GM19328 (cell line): ENCODE results near the gene HS3ST6.
"Not testable (repeated sequence)": the region's sequence is repeated elsewhere in the genome, so short reads cannot be mapped to it uniquely, and the experiment has no call there.

Experiments used
- ATAC-seq: cut with Tn5 transposase; IDR thresholded peaks from one replicate; pipeline ENCODE4 v1.9.1; 2021; ENCODE audit warnings: mild to moderate bottlenecking, moderate library complexity; ENCODE audit not compliant: unreplicated experiment

The HS3ST6 gene

GRCh38 chr16:1918351-1919326 lies at the start of gene HS3ST6:
Gene HS3ST6, minus strand, starts transcription at chr16:1918415. Its CDS starts 92 bp downstream, at chr16:1918323.
- ATAC-seq = no peak

- no peak for ATAC-seq
Measured at GRCh38 chr16:1966460-1966859, 48.2 kb upstream of the HS3ST6 start, which contains the start of gene RNF151. Gene RNF151, plus strand, starts transcription at chr16:1966856. Its CDS starts 26 bp downstream, at chr16:1966882.

DNA sequence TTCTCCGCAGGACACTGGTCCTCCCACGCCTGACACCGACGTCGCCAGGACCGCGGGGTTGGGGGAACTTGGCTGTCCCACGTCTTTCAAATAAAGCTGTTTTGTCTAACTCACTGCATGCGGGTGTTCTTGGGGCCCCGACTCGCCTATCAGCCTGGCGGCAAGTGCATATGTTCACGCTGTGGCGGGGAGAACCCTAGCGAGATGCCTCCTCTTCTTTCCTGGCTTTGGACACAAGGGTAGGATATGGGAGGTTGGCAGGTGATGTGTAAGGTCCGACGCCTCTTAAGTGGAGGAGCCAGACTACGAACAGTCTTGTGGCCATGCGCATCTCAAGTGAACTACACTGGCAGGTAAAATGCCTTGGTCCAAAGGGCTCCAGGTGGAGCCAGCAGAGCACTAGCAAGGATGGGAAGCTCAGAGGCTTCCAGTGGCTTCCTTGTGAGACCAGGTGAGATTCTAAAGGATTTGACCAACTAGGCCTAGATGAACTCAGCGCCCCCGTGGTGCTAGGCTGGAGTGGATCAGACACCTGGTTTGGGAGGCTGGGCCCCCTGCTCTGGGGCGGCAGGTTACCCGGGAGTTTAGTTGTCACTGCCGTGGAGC lies 47.3 kb upstream of the HS3ST6 start:
- no peak for ATAC-seq

DNA sequence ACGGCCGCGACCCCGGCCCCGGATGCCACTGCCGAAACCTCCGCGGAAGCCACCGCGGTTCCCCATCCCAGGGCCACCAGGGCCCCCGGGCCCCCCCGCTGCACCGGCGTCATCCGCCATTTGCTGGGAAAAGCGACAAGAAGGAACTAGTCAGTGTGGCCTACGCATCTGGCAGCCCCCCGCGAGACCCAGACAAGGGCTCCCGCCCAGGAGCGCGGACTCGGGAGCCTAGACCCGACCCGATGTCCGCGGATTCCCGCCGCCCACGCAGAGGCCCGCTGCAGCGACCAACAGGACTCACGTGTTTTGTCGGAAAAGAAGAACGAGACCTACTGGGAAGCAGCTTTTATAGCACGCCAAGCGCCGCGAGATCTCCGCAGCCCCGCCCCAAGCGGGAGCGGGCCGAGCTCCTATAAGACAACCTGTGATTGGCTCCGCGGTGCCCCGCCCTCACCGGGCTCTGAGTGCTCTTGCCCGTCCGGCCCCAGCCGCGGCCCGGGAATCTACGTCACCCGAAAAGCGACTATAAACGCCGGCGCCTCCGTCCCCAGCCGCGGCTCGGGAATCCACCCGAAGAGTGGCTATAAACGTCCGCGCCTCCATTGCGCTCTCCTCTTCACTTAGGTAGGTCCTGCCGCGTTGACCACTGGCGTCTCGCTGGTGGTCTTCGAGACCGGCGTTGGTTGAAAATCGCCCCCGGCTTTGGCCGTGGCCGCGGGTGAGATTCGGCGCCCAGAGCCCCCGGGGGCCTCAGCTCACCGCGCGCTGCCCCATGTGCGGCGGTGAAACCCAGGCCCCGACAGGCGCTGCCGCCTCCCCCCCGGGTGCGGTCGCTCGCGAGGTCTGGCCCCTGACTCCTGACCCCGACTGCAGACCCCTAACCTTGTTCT lies 46.5 kb upstream of the HS3ST6 start, which contains the start of gene RPS2:
Gene RPS2 (minus strand): TSS at position 321 of the 890 bp plus-strand sequence. CDS start 201 bp downstream, at position 120.
- ATAC-seq = peak; percentile 63

DNA sequence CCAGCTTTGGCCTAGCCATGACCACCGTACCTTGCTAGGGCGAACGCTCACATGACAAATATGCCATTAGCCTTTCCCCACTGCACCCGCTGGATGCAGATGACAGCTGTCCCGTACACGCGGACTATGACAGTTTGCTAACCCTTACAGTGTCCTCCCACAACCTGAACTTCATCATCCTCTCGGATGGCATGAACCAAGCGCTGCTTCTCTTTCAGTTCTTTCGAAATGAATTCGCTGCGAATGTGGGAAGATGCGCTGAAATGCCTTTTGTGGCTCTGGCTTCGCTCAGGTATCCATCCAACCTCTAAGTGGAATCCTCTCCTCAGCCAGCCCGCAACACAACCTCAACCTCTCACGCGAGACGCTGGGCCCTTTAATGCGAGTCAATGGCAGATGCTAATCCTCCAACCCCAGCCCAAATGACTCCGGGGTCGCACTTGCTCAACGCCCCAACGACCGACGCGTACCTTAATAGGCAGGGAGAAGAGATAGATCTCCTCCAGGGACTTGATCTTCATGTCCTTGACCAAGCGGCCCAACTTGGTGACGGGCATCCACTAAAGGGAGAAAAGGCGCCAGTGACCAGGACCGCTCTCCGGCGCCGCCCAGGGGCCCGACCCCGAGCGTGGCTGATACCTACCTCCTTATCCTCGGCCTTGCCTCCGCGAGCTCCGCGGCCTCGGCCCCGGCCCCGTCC lies 45.7 kb upstream of the HS3ST6 start:
- ATAC-seq = peak; percentile 2

GRCh38 chr16:1962161-1963153 lies 44.2 kb upstream of the HS3ST6 start:
- not testable (repeated sequence) for ATAC-seq

GRCh38 chr16:1961651-1962067 lies 43.4 kb upstream of the HS3ST6 start:
- no peak for ATAC-seq

DNA sequence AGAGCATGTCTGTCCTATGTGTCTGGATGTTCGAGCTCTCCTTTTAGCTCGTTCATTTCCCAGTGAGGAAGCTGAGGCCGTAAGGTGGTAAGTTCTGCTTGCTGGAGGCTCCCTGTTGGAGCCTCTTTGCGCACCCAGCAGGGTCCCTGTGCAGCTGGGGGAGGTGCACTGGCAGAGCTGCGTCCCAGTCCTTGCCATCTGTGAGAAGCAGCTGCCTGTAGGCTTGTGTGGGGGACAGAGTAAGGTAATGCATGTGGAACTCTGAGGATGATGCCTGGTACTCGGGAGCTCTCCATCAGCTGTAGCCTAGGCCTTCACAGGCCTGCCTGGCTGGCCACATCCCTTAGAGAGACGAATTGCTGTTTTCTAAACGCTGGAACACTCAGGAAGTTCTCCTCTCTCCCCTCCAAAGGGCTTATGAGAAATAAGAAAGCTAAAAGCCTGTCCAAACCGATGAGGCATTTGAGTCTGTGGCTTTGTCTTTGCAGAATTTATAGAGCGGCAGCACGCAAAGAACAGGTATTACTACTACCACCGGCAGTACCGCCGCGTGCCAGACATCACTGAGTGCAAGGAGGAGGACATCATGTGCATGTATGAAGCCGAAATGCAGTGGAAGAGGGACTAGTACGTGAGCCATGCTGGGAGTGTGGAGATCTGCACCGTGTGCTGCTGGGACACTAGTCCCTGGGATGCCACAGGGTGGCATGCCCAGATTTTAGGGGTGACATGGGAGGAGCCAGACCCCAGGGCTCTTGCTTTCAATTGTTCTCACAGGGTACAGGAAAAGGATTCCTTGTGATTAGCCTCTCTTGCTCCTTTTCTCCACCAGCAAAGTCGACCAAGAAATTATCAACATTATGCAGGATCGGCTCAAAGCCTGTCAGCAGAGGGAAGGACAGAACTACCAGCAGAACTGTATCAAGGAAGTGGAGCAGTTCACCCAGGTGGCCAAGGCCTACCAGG lies 42.7 kb upstream of the HS3ST6 start:
- ATAC-seq = no peak

DNA sequence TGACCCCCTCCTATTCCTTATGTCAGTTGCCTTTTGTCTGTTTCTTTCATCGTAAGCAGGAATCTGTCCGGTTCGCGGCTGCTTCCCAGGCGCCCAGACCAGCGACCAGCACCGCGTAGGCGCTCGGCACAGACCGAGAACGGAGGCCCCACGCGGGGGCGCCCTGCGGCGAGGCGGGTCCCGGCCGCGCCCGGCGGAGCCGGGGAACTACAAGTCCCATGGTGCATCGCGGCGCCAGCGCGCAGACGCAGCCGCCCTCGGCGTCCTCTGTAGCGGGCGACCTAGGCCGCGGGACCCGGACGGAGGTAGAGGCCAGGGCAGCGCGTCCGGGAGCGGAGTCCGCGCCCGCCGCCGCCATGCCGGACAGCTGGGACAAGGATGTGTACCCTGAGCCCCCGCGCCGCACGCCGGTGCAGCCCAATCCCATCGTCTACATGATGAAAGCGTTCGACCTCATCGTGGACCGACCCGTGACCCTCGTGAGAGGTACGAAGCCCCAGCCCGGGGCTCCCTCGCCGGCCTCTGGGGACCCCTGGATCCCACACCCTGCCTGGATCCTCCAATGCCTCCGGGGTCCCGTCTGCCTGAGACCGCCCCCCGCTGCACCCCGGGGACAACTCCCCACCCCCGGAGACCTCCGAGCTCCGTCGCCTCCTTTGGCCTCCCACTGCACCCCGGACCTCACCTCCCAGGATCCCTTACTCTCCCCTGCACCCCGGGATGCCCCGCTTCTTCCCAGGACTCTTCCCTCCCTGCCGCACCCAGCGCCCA lies 41.2 kb upstream of the HS3ST6 start, which contains the start of gene NDUFB10:
Gene NDUFB10 (plus strand): TSS at position 270 of the 771 bp plus-strand sequence. CDS start 87 bp downstream, at position 357.
- ATAC-seq = peak; percentile 59

DNA sequence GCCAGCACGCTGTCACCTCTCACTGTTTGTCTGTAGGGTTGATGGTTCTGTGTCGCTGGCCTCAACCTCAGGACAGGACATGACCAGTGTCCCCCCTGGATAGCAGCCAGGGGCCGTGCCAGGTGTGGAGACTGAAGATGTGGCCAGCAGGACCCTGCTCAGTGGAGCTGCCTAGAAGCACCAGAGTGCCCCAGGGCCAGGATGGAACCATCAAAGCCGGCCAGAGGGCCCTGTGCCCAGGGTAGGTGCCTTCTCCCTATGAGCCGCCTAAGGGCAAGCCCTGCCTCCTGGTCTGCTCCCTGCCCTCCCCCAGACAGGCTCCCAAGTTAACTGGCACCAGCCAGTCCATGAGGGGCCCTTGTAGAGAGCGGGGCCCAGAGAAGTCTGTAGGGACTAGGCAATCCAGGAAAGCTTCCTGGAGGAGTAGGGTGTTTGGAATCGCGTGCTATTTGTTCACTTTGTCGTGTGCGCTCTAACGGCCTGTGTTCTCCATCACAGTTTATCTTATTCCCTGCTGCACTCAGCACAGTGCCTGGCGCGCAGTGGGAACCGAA lies 40.6 kb upstream of the HS3ST6 start:
- ATAC-seq = no peak

- not testable (repeated sequence) for ATAC-seq
Measured at GRCh38 chr16:1958143-1958491, 39.9 kb upstream of the HS3ST6 start.

GRCh38 chr16:1957434-1958142 lies 39.4 kb upstream of the HS3ST6 start:
- not testable (repeated sequence) for ATAC-seq

GRCh38 chr16:1953734-1954133 lies 35.5 kb upstream of the HS3ST6 start:
- no peak for ATAC-seq

DNA sequence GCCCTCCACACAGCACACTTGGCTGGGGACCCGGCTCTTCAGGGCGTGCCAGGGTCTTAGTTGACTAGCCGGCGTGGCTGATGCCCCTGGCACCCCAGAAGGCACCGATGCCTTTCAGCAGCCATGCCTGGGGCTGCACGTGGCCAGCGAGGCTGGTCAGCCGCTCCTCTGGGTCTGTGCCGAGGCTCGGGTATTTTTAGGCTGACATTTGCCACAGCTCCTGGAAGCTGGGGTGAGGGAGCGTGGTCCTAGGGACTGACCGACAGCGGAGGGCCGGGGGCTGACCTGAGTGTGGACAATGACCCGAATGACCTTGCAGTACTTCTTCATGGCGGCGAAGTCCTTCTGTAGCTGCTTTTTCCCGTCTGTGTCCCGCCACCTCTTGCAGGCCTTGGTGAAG lies 32.3 kb upstream of the HS3ST6 start:
- ATAC-seq = no peak

- ATAC-seq = no peak
Measured at GRCh38 chr16:1950047-1950446, 31.8 kb upstream of the HS3ST6 start.

DNA sequence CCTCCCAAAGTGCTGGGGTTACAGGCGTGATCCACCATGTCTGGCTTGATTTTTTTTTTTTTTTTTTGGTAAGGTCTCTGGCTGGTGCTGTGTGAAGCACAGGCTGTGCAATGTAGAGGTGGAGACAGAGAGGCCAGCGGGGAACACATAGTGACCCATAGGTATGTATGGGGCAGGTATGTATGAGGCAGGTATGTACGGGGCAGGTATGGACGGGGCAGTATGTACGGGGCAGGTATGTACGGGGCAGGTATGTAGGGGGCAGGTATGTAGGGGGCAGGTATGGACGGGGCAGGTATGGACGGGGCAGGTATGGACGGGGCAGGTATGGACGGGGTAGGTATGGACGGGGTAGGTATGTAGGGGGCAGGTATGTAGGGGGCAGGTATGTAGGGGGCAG lies 31.3 kb upstream of the HS3ST6 start:
- ATAC-seq = no peak
